ENCODE results near the gene ZNF317. TPM values are rescaled to one million over a fixed set of nuclear protein-coding genes. Genes with fewer than 3 reads are reported as not detected.

Gene ZNF317
- total RNA-seq, 6 donors from 2014 or later, result 15.9 to 39.8 (median 25.0) TPM

DNA sequence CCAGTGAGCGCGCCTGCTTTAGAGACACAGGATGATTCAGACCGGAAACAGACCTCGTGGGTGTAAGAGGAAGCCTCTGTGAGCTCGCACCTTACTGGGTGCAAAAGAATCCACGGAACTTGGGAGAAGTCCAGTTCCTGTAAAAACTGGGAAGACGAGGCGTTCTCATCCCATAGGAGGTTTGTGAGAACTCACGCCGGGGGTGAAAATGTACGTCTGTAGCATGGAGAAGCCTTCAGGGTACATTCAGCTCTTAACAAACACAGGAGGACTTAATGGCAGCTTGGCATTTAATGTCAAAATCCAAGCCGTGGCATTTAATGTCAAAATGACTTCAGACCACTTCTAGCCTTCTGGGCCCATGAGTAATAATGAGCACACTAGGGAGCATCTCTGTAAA is 21.2 kb downstream of the ZNF317 start:
- Histone ChIP-seq H3K4me1 (no peaks in the 10 kb centered on the region), H3K27me3 (no peaks in the 10 kb centered on the region), H3K36me3 (peaks cover 51 to 98% (median 76%) of the 10 kb centered on the region in 4 donors), H3K9me3 (peaks cover 0 to 63% (median 29%) of the 10 kb centered on the region in 4 donors), H3K27ac (no peak overlapping the region), H3K4me3 (no peak overlapping the region)
- ATAC-seq (ENCODE audit: low FRiP score in 2 of 2), result no peak
- TF ChIP-seq EP300 (IDR thresholded peaks at IDR 0.05), result no peak
- TF ChIP-seq POLR2AphosphoS5 (IDR thresholded peaks at IDR 0.05), result no peak
- TF ChIP-seq POLR2A (IDR thresholded peaks at IDR 0.05), result no peak
- TF ChIP-seq CTCF (IDR thresholded peaks at IDR 0.05), result no peak
- 98 to 99% methylated on average over 12 of the region's 12 CpGs for WGBS, 2 donors
- no peak for DNase-seq

DNA sequence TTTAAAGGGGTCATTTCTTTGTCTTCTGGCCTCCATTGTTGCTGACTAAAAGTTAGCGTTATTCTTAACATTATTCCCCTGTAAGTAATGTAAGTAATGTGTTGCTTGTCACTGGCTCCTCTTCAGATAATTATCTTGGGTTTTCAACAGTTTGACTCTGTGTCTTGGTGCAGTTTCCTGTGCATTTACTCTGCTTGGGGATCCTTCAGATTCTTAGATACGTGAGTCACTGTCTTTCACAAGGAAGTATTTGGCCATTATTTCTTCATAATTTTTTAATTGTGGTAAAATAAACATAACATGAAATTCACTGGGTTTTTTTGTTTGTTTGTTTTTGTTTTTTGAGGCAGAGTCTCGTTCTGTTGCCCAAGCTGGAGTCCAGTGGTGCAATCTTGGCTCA is 25.1 kb downstream of the ZNF317 start:
- no peaks in the 10 kb centered on the region for H3K4me1 ChIP-seq
- WGBS, 2 donors, result 83 to 92% methylated on average over 3 of the region's 3 CpGs
- H3K27me3 ChIP-seq, result no peaks in the 10 kb centered on the region
- H3K36me3 ChIP-seq, result peaks cover 22 to 74% (median 39%) of the 10 kb centered on the region in 4 donors
- no peak overlapping the region for H3K27ac ChIP-seq
- H3K4me3 ChIP-seq, result no peak overlapping the region
- no peak for ATAC-seq (ENCODE audit: low FRiP score in 2 of 2)
- DNase-seq, result no peak
- TF ChIP-seq POLR2AphosphoS5 (IDR thresholded peaks at IDR 0.05) (no peak), EP300 (IDR thresholded peaks at IDR 0.05) (no peak), CTCF (IDR thresholded peaks at IDR 0.05) (no peak), POLR2A (IDR thresholded peaks at IDR 0.05) (no peak)
- peaks cover 0 to 39% (median 21%) of the 10 kb centered on the region in 4 donors for H3K9me3 ChIP-seq

DNA sequence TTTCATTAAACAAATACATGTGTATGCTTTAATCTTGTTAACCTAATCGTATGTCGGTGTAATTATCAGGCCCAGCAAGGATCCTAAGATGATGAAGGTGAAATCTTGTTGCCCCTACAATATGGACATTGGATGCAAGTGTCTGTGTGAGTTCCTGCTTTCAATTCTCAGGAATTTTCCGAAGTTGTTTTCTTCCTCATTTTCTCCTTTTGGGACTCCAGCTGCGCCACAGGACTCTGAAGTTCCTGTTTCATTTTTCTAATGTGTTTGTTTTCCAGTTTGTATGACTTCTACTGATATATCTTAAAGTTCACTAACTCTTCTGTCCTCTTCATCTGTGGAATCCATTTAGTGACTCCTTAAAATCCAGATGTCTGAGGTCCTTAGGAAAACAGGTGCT is 26.6 kb downstream of the ZNF317 start:
- TF ChIP-seq POLR2AphosphoS5 (IDR thresholded peaks at IDR 0.05) (no peak), EP300 (IDR thresholded peaks at IDR 0.05) (no peak), POLR2A (IDR thresholded peaks at IDR 0.05) (no peak), CTCF (IDR thresholded peaks at IDR 0.05) (no peak)
- no peak overlapping the region for H3K27ac ChIP-seq
- DNase-seq (no peak), ATAC-seq (ENCODE audit: low FRiP score in 2 of 2) (no peak)
- H3K4me3 ChIP-seq, result no peak overlapping the region
- WGBS, 2 donors, result 84 to 87% methylated on average over 4 of the region's 4 CpGs
- no peaks in the 10 kb centered on the region for H3K27me3 ChIP-seq
- peaks cover 0 to 23% (median 6%) of the 10 kb centered on the region in 4 donors for H3K9me3 ChIP-seq
- H3K36me3 ChIP-seq, result peaks cover 9 to 58% (median 23%) of the 10 kb centered on the region in 4 donors
- H3K4me1 ChIP-seq, result no peaks in the 10 kb centered on the region

GRCh38 chr19:9171393-9171991 is 31.3 kb downstream of the ZNF317 start:
- Histone ChIP-seq H3K36me3 (peaks cover 0 to 14% (median 0%) of the 10 kb centered on the region in 4 donors), H3K27me3 (no peaks in the 10 kb centered on the region), H3K9me3 (no peaks in the 10 kb centered on the region), H3K4me1 (no peaks in the 10 kb centered on the region), H3K4me3 (no peak overlapping the region), H3K27ac (no peak overlapping the region)
- DNase-seq (no peak), ATAC-seq (ENCODE audit: low FRiP score in 2 of 2) (no peak)
- 75 to 81% methylated on average over 6 of the region's 6 CpGs for WGBS, 2 donors
- TF ChIP-seq EP300 (IDR thresholded peaks at IDR 0.05), result no peak
- no peak for TF ChIP-seq CTCF (IDR thresholded peaks at IDR 0.05)
- TF ChIP-seq POLR2A (IDR thresholded peaks at IDR 0.05), result no peak
- no peak for TF ChIP-seq POLR2AphosphoS5 (IDR thresholded peaks at IDR 0.05)

DNA sequence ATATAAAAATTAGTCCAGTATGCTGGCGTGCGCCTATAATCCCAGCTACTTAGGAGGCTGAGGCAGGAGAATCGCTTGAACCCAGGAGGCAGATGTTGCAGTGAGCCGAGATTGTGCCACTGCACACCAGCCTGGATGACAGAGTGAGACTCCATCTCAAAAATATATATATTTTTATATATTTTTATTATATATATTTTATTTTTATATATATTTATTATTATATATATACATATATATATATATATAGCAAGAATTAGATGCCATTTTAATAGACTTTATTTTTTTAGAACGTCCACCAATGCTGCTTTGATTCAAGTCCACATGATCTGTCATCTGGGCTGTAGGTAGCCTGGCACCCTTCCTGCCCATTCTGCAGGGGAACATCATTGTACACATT is 35.1 kb downstream of the ZNF317 start:
- no peaks in the 10 kb centered on the region for H3K27me3 ChIP-seq
- no peaks in the 10 kb centered on the region for H3K9me3 ChIP-seq
- no peak for DNase-seq
- no peak overlapping the region for H3K27ac ChIP-seq
- WGBS, 2 donors, result 89 to 96% methylated on average over 5 of the region's 5 CpGs
- H3K4me1 ChIP-seq, result no peaks in the 10 kb centered on the region
- H3K36me3 ChIP-seq, result no peaks in the 10 kb centered on the region
- no peak for ATAC-seq (ENCODE audit: low FRiP score in 2 of 2)
- TF ChIP-seq POLR2AphosphoS5 (IDR thresholded peaks at IDR 0.05), result no peak
- TF ChIP-seq CTCF (IDR thresholded peaks at IDR 0.05), result no peak
- no peak for TF ChIP-seq EP300 (IDR thresholded peaks at IDR 0.05)
- TF ChIP-seq POLR2A (IDR thresholded peaks at IDR 0.05), result no peak
- no peak overlapping the region for H3K4me3 ChIP-seq
